ENCODE measurements around the gene THOC6.

The THOC6 gene

DNA sequence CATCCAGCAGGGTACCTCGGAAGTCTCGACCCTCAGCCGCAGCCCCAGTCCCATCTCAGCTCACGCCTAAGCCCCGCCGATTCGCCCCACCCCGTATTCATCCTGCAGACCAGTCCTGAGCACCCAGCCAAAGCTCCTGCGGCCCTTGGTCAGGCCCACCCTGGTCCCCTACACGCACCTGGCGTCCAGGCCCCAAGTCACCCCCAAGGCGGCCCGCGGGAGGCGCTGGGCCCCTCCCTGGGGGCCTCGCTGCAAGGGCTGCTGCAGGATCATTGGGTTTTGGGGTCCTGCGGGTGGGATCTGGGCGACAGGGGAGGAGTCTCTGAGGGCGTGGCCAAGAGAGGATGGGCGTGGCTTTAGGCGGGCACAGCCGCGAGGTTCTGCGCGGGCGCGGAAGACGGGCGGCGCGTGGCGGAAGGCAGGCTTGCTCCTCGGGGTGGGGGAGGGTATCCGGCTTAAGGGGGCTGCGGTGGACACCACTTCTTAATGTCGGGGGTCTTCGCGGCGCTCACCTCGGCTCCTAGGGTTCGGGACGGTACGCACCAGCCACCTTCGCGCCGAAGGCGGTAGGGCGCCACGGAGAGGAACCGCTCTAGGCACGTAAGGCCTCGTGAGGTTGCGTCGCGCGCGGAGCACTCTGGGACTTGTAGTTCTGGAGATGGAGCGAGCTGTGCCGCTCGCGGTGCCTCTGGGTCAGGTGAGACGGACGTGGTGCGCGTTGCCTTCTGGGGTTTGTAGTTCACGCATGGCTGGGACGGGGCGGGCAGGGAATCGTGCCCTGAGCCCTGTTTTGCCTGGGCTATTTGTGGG, at the start of gene THOC6, which contains the start of gene HCFC1R1:
Gene THOC6 (plus strand): TSS at position 367 of the 810 bp plus-strand sequence. CDS start 292 bp downstream, at position 659.
Gene HCFC1R1 (minus strand): TSS at position 274 of the 810 bp plus-strand sequence. CDS start 1 bp downstream, at position 273.
- DNase-seq, result peak; percentile 88

DNA sequence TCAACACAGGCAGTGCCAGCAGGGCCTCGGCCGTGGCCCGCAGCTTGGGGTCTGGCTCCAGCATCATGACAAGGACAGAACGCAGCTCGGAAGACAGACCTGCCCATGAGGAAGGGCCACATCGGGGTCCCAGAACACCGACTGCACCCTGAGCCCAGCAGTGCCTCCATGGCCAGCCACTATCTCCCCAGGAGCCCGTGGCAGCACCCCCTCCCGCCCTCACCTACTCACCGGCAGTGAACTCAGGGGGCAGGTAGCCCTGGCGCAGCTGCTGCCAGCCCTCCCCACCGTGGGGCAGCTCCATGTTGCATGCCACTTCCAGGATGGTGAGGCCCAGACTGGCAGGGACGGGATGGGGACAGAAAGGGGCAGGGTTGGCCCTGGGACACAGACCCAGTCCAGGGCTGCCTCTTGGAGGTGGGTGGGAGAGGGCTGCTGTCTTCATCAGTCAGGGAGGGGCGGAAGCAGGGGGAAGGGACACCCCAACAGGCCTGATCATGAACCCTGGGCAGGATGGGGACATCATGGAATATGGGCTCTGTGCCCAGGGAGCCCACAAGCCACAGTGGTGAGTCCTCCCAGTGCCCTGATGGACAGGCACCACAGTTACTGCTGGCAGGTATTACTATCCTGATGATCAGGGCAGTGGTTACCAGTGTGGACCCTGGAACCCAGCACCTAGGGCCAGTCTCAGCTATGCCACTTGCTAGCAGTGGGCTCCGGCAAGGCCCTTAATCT, 49.3 kb upstream of the THOC6 start:
- DNase-seq, result no peak

DNA sequence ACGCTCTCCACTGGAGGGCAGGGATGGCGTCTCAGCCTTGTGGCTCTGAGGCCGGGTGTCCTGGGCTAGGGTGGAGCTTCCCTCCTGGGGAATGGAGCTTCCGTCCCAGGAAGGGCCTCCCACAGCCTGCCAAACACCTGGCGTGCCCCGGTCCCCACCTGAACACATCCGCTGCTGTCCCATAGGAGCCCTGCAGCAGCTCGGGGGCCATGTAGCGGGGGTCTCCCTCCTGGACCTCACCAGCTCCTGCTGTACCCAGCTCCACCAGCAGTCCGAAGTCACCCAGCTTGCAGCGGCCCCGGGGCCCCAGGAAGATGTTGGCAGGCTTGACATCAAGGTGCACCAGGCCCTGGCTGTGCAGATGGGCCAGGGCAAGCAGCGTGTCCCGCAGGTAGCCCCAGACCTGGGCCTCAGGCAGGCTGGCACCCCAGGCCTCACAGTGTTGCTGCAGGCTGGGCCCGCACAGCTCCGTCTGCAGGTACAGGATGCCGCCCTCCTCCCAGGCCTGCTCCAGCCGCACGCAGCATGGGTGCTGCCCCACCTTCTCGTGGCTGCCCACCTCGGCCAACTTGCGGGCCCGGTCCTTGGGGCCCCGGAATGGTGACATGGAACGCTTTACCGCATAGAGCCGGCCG, 48.6 kb upstream of the THOC6 start:
- DNase-seq, result no peak

DNA sequence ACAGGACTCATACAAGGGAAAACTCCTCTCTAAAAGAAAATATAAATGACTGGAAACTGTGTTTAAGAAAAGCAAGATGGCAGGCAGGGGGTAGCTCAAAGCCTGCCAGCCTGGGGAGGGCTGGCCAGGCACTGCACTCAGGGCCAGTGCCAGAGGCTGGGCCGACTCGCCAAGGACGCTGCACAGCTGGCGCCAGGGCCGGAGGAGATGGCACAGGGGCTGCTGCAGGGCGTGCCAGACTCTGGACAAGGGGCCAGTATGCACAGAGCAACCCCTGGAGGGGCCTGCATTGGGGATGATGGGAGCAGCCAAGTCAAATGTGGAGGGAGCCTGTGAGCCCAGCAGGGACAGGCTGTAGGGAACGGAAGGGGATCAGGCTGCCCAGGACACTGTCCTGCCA, 47.6 kb upstream of the THOC6 start:
- DNase-seq, result no peak

DNA sequence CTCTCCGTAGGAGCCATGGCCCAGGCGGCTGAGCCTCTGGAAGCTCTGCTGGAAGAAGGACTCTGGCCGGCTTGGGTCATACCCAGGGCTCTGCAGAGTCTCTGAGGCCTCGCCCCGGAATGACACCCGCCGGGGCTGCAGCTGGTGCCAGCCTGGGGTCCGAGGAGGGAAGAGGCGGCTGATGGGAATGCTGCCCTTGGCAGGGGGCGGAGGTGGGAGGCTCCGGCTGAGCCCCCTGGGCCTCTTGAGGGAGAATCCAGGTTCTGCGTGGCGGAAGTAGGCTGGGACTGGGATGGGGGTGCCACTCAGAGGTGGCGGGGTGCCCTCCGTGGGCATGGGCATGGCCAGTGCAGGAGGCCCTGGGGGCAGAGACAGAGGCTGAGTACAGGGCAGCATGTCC, 47.2 kb upstream of the THOC6 start:
- DNase-seq, result no peak

GRCh38 chr16:2977440-2977839, 46.4 kb upstream of the THOC6 start:
- DNase-seq, result no peak

DNA sequence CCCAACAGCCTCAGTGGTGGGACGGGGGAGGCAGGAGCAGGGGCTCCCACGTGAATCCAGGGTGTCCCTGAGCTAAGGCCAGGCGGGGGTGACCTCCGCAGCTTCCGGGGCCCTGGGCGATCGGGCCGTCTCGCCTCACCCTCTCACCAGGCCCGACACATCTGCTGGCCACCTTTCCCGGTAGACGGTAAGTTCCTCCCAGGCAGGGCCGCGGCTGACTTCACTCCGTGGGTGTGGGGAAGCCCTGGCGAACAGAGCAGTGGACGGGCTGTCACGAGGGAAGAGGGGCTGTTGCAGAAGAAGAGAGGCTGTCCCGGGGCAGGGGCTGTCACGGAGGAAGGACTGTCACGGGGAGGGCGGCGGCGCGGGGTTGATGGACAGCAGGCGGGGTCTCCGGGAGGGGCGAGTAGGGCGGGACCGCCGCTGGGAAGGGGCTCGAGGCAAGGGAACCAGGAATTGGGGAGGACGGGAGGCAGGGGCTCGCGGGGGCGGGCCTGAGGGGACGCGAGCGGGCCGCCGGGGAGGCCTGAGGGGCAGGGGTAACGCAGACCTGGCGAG, 44.1 kb upstream of the THOC6 start:
- no peak for DNase-seq

GRCh38 chr16:2980227-2981176, 43.3 kb upstream of the THOC6 start, which contains the start of gene PKMYT1:
TSS of gene PKMYT1 (minus strand) at chr16:2980446. CDS start at chr16:2979657, 789 bp downstream.
- peak; percentile 37 for DNase-seq

- no peak for DNase-seq
Observed at GRCh38 chr16:2981177-2981898, 42.5 kb upstream of the THOC6 start.

DNA sequence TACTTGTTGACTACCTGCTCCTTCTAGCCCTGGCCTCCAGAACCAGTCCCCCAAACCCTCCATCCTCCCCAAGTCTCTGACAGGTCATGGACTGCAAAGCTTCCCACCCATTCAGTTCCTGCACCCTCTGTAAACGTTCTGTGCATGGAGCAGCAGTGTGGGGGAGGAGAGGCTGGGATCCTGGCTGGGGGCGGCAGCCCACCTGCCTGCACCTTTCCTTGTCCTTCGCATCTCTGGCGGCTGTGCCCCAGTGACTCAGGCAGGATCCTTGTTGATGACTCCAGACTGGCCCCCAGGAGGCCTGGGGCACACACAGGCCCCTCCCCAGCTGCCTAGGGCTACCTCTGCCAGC, 42.0 kb upstream of the THOC6 start:
- DNase-seq, result no peak

DNA sequence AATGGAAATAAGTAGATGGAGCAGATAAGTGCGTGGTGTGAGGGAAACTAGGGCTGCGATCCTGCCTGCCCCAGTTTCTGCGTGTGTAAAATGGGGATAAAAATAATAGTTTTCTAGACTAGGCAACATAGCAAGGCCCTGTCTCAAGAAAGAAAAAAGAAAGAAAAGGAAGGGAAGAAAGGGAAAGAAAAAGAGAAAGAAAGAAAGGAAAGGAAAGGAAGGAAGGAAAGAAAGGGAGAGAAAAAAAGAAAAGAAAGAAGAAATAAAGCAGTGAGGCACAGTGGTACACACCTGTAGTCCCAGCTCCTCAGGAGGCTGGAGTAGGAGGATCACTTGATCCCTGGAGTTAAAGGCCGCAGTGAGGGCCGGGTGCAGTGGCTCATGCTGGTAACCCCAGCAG, 41.4 kb upstream of the THOC6 start:
- no peak for DNase-seq

DNA sequence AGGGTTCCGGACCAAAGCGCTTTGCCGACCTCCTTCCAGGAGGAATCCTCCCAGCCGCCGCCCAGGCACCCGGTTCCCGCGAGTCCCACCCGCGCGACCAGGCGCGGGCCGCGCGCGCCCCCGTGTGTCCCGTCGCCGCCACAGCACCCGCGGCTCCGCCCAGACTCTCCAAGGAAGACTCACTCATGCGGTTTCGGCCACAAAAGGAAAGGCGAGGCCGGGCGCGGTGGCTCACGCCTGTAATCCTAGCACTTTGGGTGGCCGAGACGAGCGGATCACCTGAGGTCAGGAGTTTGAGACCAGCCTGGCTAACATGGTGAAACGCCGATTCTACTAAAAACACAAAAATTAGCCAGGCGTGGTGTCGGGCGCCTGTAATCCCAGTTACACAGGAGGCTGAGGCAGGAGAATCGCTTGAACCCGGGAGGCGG, 40.1 kb upstream of the THOC6 start:
- DNase-seq, result no peak

- no peak for DNase-seq
Observed at GRCh38 chr16:2985462-2985861, 38.4 kb upstream of the THOC6 start.

GRCh38 chr16:2985893-2986355, 37.9 kb upstream of the THOC6 start:
- DNase-seq, result no peak

GRCh38 chr16:2986623-2987188, 37.1 kb upstream of the THOC6 start:
- no peak for DNase-seq

- no peak for DNase-seq
Observed at GRCh38 chr16:2987286-2987685, 36.5 kb upstream of the THOC6 start.

GRCh38 chr16:2987833-2988232, 36.0 kb upstream of the THOC6 start:
- DNase-seq, result no peak

GRCh38 chr16:2988590-2989099, 35.2 kb upstream of the THOC6 start:
- no peak for DNase-seq

DNA sequence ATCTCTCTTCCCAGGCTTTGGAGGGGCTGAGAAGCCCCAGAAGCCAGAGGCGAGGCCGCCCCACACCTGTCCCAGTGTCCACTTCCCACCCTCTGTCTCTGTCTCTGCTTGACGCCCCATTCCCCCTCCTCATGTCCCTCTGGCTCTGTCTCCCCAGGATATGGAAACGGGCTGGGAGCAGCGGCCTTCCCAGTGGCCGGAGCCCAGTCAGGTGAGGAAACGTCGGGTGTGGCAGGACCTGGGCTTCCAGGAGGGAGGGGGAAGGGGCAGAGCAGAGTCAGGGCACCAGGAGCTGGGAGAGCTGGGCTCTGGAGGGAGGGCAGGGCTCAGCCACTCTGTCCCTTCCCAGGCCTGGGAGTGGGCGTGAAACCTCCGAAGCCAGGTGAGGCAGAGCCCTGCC, 32.9 kb upstream of the THOC6 start:
- DNase-seq, result no peak

DNA sequence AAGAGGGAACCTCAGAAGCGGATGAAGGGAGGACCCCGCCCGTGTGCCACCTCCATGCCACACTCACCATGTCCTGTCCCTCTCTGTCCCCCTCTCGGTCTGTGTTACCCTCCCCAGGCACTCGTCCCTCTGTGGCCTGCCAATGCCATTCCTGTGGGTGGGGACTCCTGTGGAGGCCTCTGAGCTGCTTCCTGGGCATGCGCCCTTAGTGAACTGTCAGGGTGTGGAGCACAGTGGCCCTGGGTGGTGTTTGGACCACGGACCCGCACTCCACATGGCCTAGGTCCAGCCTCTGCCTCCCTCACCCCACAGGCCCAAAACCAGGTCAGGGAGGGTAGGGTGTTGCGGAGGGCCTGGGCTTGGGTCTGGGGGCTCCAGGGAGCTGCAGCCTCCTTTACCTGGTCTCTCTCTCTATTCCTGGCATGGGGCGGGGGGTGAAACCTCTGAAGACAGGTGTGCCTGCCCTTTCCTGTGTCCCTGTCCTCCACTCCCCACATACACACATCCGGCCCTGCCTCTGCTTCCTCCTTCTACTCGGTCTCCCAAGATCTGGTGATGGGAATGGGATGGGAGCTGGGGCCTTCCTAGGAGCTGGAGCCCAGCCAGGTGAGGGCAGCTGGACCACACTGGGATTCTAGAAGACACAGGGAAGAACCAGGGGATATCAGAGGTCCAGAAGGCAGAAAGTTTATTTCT, 32.1 kb upstream of the THOC6 start:
- no peak for DNase-seq
